Measurements from ENCODE around the gene DVL1. TPM values are rescaled to one million over a fixed set of nuclear protein-coding genes. Genes with fewer than 3 reads are reported as not detected.
A peak's percentile ranks its signal among the peaks of the same experiment; 100 is the strongest.
"Not testable (repeated sequence)": the region's sequence is repeated elsewhere in the genome, so short reads cannot be mapped to it uniquely, and the experiment has no call there.

The DVL1 gene
- 10 to 100 TPM; 26.8 to 29.0 TPM for total RNA-seq

DNA sequence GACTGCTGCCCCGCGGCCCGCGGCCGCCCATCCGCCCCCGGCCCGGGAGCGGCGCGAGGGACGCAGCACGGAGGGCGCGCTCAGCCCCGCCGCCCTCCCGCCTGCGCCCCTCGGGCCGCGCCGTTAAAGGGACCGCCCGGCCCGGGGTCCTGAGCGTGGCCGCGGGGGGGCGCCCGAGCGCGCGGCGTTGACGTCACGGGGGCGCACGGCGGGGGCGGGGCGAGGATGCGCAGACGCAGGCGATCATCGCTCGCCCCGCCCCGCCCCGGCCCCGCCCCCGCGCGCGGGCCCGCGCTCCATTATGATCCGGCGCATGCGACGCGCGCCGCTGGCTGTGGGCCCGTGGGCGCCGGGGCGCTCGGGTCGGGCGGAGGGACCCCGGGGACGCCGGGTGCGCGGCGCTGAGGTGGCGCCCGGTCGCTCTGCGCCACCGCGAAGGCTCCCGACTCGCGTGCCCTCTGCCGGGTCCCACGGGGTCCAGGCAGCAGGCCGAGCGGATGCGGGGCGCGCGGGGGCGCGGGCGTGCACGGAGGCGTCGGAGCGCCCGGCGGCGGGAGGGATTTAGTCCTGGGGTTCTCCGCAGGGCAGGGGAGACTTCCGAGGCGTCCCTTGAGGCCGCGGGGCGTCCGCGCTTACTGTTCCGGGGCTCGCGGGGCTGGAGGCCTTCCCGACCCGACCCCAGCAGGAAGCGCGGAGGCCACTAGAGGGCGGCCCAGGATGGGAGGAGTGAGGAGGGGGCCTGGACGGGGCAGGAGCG is at the start of gene DVL1:
TSS of gene DVL1 (minus strand) at position 163 of the 757 bp plus-strand sequence. CDS start 353 bp downstream, outside the sequence.
- Mint-ChIP-seq H3K27ac (no peak within 1 kb of the TSS), H3K4me1 (peaks cover 5% of the 10 kb centered on the region), H3K4me3 (peak within 1 kb of the TSS; percentile 80), H3K27me3 (peaks cover 19% of the 10 kb centered on the region), H3K36me3 (no peaks in the 10 kb centered on the region), H3K9me3 (no peaks in the 10 kb centered on the region)
- DNase-seq, result peak; percentile 78

DNA sequence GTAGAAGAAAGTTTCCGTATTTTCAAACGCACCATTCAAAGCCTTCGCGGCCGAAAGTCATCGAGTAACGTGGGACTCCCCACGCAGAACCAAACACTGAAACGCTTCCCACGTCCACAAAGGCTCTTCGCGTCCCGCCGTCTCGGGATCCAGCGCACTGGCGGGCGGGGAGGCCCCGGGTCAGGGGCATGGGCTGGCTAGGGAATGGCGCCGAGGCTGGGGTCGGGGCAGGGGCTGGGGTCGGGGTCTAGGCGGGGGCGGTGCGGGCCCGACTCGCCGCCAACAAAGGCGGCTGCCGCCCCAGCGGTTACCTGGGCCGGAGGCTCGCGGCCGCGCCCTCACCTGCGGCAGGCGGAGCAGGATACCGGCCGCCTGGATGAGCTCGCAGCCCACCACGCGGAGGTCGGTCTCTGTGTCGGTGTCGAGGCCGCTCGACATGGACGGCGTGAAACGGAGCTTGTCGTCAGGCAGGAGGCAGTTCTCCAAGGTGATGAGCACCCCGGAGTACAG is 49.5 kb upstream of the DVL1 start:
- Mint-ChIP-seq H3K4me1 (peaks cover 40% of the 10 kb centered on the region), H3K27me3 (no peaks in the 10 kb centered on the region), H3K36me3 (peaks cover 54% of the 10 kb centered on the region), H3K4me3 (peak overlapping the region; percentile 90), H3K27ac (peak overlapping the region; percentile 85), H3K9me3 (no peaks in the 10 kb centered on the region)
- DNase-seq, result no peak

DNA sequence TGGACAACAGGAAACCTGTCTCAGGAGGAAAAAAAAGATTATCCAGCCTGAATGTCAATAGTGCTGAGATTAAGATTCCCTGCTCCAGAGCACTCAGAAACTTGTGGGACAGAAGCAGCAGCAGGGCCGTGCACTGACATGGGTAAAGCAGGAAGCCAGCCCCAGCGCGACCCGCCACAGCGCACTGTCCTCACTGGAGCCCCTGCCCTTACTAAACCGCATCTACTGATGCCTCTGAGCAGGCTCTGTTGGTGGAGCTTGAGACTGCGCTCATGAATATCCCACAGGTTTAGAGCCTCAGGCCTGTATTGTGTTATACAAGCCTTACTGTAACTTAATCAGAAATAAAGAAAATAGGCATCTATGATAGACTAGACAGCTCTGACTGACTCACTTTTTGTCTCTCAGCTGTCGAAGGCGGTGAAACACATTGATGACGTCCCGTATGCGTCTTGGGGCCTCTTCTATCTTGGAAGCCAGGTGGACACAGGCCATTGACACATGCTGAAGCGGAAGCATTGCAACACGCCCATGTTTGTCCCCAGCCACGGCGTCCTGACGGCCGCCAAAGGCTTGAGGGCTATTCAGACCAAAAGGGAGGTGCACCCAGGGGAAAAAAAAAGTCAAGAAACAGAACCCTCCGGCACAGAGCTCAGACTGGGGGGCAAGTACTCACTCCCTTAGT is 48.8 kb upstream of the DVL1 start:
- Mint-ChIP-seq H3K27me3 (no peaks in the 10 kb centered on the region), H3K9me3 (no peaks in the 10 kb centered on the region), H3K4me1 (peaks cover 35% of the 10 kb centered on the region), H3K4me3 (peak overlapping the region; percentile 90), H3K27ac (peak overlapping the region; percentile 85), H3K36me3 (peaks cover 55% of the 10 kb centered on the region)
- DNase-seq, result no peak

DNA sequence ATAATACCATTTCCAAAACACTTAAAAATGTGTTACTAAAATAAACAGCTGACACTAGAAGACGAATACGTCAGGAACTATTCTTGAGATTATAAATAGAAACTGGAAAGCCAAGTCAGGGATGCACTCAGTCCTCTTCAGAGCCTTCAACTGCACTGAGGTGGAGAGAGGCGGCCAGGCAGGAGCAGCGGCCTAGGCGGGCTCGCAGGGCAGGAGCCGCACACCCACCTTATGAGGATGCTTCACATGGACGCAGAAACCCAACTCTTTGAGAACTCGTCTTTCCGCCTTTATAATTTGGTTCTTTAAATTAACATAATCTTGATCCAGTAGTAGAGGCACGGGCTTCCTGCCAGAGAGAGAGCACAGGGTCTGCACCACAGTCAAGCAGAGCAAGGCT is 45.9 kb upstream of the DVL1 start:
- H3K4me3 Mint-ChIP-seq, result no peak overlapping the region
- no peak for DNase-seq

DNA sequence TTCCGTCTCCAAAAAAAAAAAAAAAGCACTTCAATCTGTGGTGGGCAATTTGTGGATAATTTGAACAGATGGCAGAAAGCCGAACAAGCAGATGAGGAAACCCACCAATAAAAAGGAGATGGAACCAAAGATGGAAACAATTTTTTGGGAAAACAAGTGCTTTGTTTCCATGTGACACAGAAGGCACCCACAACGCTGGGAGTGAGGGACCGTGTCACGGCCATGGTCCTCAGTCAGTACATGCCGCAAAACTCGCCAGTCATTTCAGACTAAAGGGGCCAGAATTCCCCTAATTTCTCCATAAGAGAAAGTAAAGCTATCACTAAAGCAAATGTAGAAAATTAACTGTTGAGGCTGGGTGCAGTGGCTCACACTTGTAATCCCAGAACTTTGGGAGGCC is 44.9 kb upstream of the DVL1 start:
- Mint-ChIP-seq H3K4me1 (peaks cover 17% of the 10 kb centered on the region), H3K27me3 (no peaks in the 10 kb centered on the region), H3K36me3 (peaks cover 55% of the 10 kb centered on the region), H3K4me3 (no peak overlapping the region), H3K9me3 (no peaks in the 10 kb centered on the region), H3K27ac (no peak overlapping the region)
- DNase-seq, result no peak

More for the DNA sequence above, 45.9 kb upstream of the DVL1 start:
- Mint-ChIP-seq H3K27ac (peak overlapping the region; percentile 32), H3K9me3 (no peaks in the 10 kb centered on the region), H3K27me3 (no peaks in the 10 kb centered on the region), H3K36me3 (peaks cover 51% of the 10 kb centered on the region), H3K4me1 (peaks cover 19% of the 10 kb centered on the region)

DNA sequence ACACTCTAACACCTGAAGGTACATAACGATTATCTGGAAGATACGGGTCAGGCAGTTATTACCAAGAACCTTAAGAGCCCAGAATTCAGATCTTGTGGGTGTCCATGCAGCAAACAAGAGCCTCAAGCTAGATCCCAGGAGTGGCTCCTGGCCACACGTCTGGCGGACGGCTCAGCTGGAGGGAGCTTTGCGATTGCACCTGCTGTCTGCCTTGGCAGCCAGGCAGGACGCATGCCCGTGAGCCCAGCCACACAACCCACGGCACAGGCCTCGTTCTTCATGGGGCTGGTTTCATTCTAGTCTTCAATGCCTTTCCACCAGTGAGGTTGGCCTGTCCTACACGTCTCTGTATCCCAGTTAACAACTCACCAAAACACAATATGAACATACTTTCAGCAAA is 44.2 kb upstream of the DVL1 start:
- Mint-ChIP-seq H3K4me1 (peaks cover 17% of the 10 kb centered on the region), H3K27me3 (no peaks in the 10 kb centered on the region), H3K9me3 (no peaks in the 10 kb centered on the region), H3K4me3 (no peak overlapping the region), H3K36me3 (peaks cover 56% of the 10 kb centered on the region), H3K27ac (no peak overlapping the region)
- no peak for DNase-seq

DNA sequence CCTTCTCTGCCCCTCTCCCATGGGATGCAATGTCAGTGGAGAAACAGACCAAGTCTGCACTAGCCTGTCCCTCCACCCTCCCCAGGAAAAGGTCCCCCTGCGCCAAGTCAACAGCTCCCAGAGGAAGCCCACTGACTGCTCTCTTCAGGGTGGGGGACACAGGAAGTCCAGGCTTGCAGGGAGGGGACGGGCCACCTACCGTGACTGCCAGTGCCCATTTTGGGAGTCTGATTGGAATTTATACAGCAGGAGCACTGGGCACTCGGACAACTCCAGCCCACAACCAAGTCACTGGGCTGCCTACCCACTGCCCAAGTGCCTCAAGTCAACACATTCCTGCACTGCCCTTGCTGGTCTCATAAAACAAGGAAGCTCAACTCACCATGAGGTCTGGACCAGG is 43.8 kb upstream of the DVL1 start:
- no peaks in the 10 kb centered on the region for H3K27me3 Mint-ChIP-seq
- no peak for DNase-seq
- no peaks in the 10 kb centered on the region for H3K9me3 Mint-ChIP-seq
- H3K27ac Mint-ChIP-seq, result no peak overlapping the region
- H3K4me1 Mint-ChIP-seq, result peaks cover 15% of the 10 kb centered on the region
- no peak overlapping the region for H3K4me3 Mint-ChIP-seq
- peaks cover 55% of the 10 kb centered on the region for H3K36me3 Mint-ChIP-seq

DNA sequence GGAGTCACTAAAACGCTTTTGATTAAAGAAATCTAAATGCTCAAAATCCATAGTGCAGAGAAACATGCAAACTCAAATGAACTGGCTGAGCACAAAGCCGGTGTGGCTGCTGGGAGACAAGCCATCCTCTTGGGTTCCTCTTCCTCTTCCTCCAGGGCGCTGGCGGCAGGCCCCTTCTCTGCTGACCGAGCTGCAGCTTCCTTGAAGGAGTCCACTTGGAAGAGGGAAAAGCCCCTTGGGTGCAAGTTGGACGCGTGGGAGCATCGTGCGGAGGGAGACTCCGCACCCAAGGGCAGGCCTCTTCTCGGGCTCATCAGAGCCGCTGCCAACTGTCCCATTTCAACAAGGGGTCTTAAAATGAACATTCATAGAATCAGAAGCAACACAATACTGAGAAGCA is 42.0 kb upstream of the DVL1 start:
- H3K9me3 Mint-ChIP-seq, result no peaks in the 10 kb centered on the region
- DNase-seq, result no peak
- H3K4me1 Mint-ChIP-seq, result peaks cover 7% of the 10 kb centered on the region
- no peak overlapping the region for H3K4me3 Mint-ChIP-seq
- H3K27me3 Mint-ChIP-seq, result no peaks in the 10 kb centered on the region
- peaks cover 52% of the 10 kb centered on the region for H3K36me3 Mint-ChIP-seq
- no peak overlapping the region for H3K27ac Mint-ChIP-seq

DNA sequence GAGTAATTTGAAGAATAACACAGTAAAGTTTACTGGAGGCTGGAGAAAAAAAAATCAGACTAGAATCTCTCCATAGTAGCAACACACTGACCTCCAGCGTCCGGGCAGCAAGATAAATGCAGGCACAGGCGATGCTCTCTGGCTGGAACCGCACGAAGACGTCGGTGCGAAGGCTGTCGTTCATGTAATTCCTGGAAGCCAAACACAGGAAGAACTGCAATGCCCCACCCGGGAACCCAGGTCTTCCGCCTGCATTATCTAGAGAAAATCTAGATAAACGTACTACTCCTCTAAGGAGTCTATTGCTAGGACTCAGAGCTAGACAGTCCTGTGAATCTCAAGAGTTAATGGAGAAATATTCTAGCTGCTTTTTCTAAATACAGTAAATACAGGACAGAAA is 41.5 kb upstream of the DVL1 start:
- H3K9me3 Mint-ChIP-seq, result no peaks in the 10 kb centered on the region
- H3K4me3 Mint-ChIP-seq, result no peak overlapping the region
- peaks cover 53% of the 10 kb centered on the region for H3K36me3 Mint-ChIP-seq
- H3K4me1 Mint-ChIP-seq, result peaks cover 7% of the 10 kb centered on the region
- H3K27me3 Mint-ChIP-seq, result no peaks in the 10 kb centered on the region
- no peak for DNase-seq
- no peak overlapping the region for H3K27ac Mint-ChIP-seq

DNA sequence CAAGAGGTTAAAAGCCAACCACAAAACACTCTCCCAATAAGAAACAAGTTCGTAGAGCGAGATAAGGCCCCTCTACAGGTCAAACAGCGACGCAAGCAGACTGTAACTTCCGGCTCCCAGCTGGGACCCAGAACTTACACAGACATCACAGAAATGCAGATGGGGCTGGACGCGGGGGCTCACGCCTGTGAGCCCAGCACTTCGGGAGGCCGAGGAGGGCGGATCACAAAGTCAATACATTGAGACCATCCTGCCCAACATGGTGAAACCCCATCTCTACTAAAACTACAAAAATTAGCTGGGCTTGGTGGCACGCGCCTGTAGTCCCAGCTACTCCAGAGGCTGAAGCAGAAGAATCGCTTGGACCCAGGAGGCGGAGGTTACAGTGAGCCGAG is 38.9 kb upstream of the DVL1 start:
- H3K27me3 Mint-ChIP-seq, result no peaks in the 10 kb centered on the region
- no peak overlapping the region for H3K27ac Mint-ChIP-seq
- H3K36me3 Mint-ChIP-seq, result peaks cover 41% of the 10 kb centered on the region
- H3K9me3 Mint-ChIP-seq, result no peaks in the 10 kb centered on the region
- H3K4me3 Mint-ChIP-seq, result no peak overlapping the region
- peaks cover 2% of the 10 kb centered on the region for H3K4me1 Mint-ChIP-seq
- DNase-seq, result no peak

DNA sequence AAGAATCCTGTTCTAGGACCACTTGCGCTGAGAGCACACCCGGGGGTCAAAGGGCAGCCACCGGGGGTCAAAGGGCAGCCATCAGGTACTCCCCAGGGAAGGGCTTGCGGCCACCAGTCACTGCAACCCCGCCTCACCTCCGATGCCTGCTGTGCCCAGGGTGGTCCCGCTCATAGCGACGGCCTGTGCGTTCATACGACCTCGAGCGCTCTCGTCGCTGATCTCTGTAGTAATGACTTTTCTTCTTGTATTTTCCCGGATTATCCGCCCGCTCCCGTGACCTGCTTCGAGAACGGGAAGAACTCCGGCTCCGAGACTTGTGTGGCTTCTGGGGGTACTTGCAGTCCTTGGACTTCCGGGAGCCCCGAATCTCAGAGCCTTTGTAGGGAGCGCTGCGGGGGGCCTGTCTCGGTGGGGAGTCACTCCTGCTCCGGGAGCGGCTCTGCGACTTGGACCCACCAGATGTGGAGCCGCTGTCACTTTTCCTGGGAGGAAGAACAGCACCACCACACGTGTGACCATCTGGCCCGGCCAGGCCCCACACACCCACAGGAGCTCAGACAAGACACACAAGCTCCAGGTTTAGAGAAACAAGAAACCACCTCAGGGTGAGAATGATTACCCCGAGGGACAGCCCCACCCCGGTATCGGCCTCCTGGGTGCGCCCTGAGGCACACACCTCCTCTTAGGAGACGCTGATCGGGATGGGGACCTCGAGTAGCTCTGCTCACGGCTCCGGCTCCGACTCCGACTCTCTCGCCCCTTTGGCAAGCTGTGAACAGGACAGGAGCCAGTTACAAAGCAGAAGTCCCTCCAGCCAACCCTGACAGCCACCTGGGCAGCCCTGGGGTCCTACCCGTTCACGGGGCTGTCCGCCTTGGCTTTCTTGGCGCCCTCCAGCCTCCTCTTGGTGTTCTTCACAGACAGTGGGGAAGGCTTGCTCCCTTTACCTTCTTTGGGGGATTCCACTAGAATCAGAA is 38.2 kb upstream of the DVL1 start:
- Mint-ChIP-seq H3K27ac (no peak overlapping the region), H3K9me3 (no peaks in the 10 kb centered on the region), H3K4me3 (no peak overlapping the region), H3K27me3 (no peaks in the 10 kb centered on the region), H3K4me1 (no peaks in the 10 kb centered on the region), H3K36me3 (peaks cover 35% of the 10 kb centered on the region)
- no peak for DNase-seq

DNA sequence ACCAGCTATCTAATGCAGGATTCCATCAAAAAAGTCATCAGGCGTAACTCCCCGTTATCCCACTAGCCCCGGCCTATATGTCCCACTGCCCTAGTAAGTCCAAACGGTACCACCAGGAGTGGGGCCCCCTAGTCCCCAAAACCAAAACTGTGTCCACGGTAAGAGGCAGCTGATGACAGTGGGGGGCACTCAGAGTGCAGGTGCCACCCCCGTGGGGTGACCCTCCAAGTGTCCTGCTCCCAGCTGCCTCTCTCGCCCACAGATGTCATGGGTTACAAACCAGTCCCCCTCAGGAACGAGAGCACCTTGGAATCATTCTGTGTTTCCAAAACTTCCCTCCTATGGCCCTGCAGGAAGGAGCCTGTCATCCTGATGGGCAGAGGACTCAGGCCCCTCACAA is 36.7 kb upstream of the DVL1 start:
- no peaks in the 10 kb centered on the region for H3K27me3 Mint-ChIP-seq

DNA sequence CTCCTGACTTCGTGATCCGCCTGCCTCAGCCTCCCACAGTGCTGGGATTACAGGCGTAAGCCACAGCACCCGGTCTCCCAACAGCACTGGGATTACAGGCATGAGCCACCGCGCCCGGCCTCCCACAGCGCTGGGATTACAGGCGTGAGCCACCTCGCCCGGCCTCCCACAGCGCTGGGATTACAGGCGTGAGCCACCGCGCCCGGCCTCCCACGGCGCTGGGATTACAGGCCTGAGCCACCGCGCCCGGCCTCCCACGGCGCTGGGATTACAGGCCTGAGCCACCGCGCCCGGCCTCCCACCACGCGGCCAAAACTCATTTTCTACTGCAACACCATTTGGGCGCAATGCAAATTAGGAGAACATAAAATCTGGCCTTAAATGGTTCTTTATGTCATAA is 36.1 kb upstream of the DVL1 start:
- H3K27ac Mint-ChIP-seq, H3K4me1 Mint-ChIP-seq, H3K4me3 Mint-ChIP-seq, H3K9me3 Mint-ChIP-seq, DNase-seq, H3K27me3 Mint-ChIP-seq: not testable (repeated sequence)
- peaks cover 23% of the 10 kb centered on the region for H3K36me3 Mint-ChIP-seq

More for the DNA sequence above, 36.7 kb upstream of the DVL1 start:
- DNase-seq, result no peak
- no peak overlapping the region for H3K27ac Mint-ChIP-seq
- peaks cover 26% of the 10 kb centered on the region for H3K36me3 Mint-ChIP-seq
- no peaks in the 10 kb centered on the region for H3K4me1 Mint-ChIP-seq
- H3K4me3 Mint-ChIP-seq, result no peak overlapping the region
- no peaks in the 10 kb centered on the region for H3K9me3 Mint-ChIP-seq

DNA sequence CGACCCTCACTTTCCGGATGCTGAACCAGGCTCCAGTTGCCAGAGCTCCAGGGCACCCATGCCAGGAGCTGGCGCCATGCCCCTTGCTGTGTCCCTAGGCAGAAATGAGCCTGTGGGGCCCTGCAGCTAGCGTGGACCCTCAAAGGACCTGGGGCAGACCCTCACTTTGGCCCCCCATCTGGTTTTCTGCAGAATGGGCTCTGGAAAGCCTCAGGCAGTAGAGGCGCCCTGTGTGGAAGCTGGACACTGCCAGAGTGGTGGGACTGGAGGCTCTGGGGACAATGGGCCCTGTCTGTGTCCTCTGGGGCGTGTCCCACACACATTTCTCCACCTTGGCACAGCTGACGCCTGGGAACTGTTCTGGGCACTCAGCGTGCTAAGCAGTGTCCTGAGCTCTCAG is 32.1 kb upstream of the DVL1 start:
- no peak overlapping the region for H3K4me3 Mint-ChIP-seq
- DNase-seq, result no peak
- peaks cover 6% of the 10 kb centered on the region for H3K36me3 Mint-ChIP-seq
- peaks cover 4% of the 10 kb centered on the region for H3K4me1 Mint-ChIP-seq
- H3K9me3 Mint-ChIP-seq, result no peaks in the 10 kb centered on the region
- no peak overlapping the region for H3K27ac Mint-ChIP-seq
- no peaks in the 10 kb centered on the region for H3K27me3 Mint-ChIP-seq

DNA sequence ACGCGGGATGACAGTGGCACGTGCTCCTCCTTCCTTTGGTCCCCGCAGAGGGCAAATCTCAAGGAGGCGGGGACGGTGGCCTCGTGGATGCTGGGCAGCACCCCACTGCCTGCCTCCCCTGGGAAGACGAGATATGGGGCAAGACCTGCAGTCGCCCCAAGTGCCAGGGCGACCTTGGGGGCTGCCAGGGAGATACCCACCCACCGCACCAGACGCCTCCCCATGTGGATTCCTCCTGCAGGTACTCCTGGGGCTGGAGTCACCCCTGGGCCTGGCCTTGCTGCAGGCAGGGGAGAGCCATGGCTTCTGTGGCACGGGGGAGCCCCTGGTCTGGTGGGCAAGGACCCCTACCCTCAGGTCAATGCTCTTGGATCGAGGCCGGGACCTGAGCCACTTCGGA is 31.6 kb upstream of the DVL1 start:
- H3K36me3 Mint-ChIP-seq, result peaks cover 4% of the 10 kb centered on the region
- H3K27ac Mint-ChIP-seq, result no peak overlapping the region
- H3K4me3 Mint-ChIP-seq, result no peak overlapping the region
- DNase-seq, result no peak
- H3K9me3 Mint-ChIP-seq, result no peaks in the 10 kb centered on the region
- H3K4me1 Mint-ChIP-seq, result peaks cover 5% of the 10 kb centered on the region
- H3K27me3 Mint-ChIP-seq, result no peaks in the 10 kb centered on the region

Data from activated naive CD8-positive, alpha-beta T cell treated with anti-CD3 and anti-CD28 coated beads for 36 hours (primary cell).